SK-N-SH (cell line): ENCODE data around the gene CA5A.

Experiments used
- POLR2AphosphoS5 ChIP-seq: IDR thresholded peaks from 2 replicates; pipeline ENCODE4 v1.6.1; 2012; ENCODE audit warnings: low read depth, low read length
- TEAD4 ChIP-seq: IDR thresholded peaks from 2 replicates; pipeline ENCODE4 v1.4.0; 2012; ENCODE audit warnings: mild to moderate bottlenecking, borderline replicate concordance; ENCODE audit not compliant: insufficient read depth
- ZBTB33 ChIP-seq: IDR thresholded peaks from 2 replicates; pipeline ENCODE4 v1.4.0; 2012; ENCODE audit warnings: low read depth, borderline replicate concordance
- TF ChIP-seq, protein P1 (sequence below): fragments of 200-600 bp; sonication (generic); IDR thresholded peaks from 2 replicates; pipeline ENCODE4 v1.6.1; 2017; ENCODE audit warnings: antibody characterized with exemption, mild to moderate bottlenecking, moderate library complexity

DNA sequence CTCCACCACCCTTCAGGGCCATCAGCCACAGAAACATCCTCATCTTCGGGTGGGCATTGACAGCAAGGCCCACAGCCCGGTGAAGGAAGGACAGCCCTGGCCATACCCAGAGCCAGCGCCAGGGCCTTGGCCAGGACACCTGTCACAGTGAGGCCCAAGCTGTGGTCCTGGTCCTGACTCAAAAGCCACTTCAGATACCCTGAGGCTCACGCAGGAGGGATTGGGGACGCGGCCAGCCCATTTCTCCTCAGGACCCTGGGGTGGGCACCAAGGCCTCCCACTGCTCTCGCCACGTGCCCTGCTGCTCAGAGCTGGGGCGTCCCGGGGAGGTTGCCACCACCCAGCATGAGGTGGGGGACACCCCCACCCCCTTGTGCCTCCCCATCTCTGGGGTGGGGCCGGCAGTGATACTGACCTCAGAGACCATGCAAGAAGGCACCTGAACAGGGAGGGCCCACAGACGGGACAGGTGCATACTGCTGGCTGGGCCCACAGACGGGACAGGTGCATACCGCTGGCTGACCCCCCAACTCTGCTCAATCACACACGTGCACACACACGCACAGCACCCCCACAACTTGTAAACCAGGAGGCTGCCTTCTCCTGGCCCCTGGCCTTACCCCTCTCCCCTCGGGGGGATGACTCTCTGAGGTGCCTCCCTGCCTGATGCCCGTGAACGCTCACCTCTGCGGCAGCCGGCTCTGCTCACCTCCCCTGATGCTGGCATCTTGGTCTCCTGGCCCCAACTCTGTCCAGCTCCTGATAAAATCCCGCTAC is 81.2 kb downstream of the CA5A start:
- no peak for TF ChIP-seq POLR2AphosphoS5
- TF ChIP-seq, protein P1, sequence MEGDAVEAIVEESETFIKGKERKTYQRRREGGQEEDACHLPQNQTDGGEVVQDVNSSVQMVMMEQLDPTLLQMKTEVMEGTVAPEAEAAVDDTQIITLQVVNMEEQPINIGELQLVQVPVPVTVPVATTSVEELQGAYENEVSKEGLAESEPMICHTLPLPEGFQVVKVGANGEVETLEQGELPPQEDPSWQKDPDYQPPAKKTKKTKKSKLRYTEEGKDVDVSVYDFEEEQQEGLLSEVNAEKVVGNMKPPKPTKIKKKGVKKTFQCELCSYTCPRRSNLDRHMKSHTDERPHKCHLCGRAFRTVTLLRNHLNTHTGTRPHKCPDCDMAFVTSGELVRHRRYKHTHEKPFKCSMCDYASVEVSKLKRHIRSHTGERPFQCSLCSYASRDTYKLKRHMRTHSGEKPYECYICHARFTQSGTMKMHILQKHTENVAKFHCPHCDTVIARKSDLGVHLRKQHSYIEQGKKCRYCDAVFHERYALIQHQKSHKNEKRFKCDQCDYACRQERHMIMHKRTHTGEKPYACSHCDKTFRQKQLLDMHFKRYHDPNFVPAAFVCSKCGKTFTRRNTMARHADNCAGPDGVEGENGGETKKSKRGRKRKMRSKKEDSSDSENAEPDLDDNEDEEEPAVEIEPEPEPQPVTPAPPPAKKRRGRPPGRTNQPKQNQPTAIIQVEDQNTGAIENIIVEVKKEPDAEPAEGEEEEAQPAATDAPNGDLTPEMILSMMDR: no peak
- no peak for TF ChIP-seq ZBTB33
- no peak for TF ChIP-seq TEAD4
